Panc1 (cell line): ENCODE results near the gene WDR59. TPM values are rescaled to one million over a fixed set of nuclear protein-coding genes. Genes with fewer than 3 reads are reported as not detected.

ENCODE experiments used
- ATAC-seq: fragments of 200-7000 bp; cut with Tn5 transposase; 2 replicates; pipeline ENCODE4 v1.9.1; 2020; ENCODE audit warnings: mild to moderate bottlenecking, moderate library complexity
- BruUV-seq: library from RNA; stranded (reverse); fragments of 400-500 nt; replicated peaks from 2 replicates; lab custom pipeline; 2021; lab: Mats Ljungman, UMichigan
- CTCF ChIA-PET: fragments of 300-600 bp; sonication (Branson Sonifier 250); formaldehyde crosslinking; loops from one replicate; lab custom pipeline; 2022; ENCODE audit warnings: antibody characterized with exemption; lab: Charles Lee
- POLR2A ChIA-PET: fragments of 300-600 bp; sonication (Branson Sonifier 250); formaldehyde crosslinking; loops from one replicate; lab custom pipeline; 2022; ENCODE audit warnings: antibody characterized with exemption; lab: Charles Lee
- DNase-seq: peaks from one replicate; pipeline ENCODE4 v3.0.0-alpha.2; 2010; ENCODE audit warnings: low read depth, low spot score
- H3K27ac ChIP-seq: 2 replicates; pipeline ENCODE4 v1.5.1; 2011; ENCODE audit warnings: mild to moderate bottlenecking, low read length, inconsistent platforms
- H3K27me3 ChIP-seq: fragments of 200-500 bp; sonication (Bioruptor generic); 2 replicates; pipeline ENCODE4 v1.6.0; 2014; ENCODE audit warnings: low read length, inconsistent platforms; ENCODE audit not compliant: control insufficient read depth, insufficient read depth
- H3K36me3 ChIP-seq: fragments of 200-500 bp; sonication (Bioruptor generic); 2 replicates; pipeline ENCODE4 v1.5.1; 2014; ENCODE audit warnings: inconsistent platforms, mild to moderate bottlenecking, low read length, moderate library complexity; ENCODE audit not compliant: control insufficient read depth, insufficient read depth
- H3K4me1 ChIP-seq: 2 replicates; pipeline ENCODE4 v1.5.1; 2011; ENCODE audit warnings: inconsistent platforms, mild to moderate bottlenecking, low read length, moderate library complexity; ENCODE audit not compliant: control insufficient read depth, insufficient read depth
- H3K4me3 ChIP-seq, 2 experiments: 2 replicates each; pipeline ENCODE4 v1.5.1; 2011 to 2012; ENCODE audit warnings: low read depth in 2 of 2, low read length in 2 of 2, mild to moderate bottlenecking in 2 of 2, inconsistent platforms in 1 of 2, moderate library complexity in 1 of 2
- H3K9me3 ChIP-seq: fragments of 200-500 bp; sonication (Bioruptor generic); 2 replicates; pipeline ENCODE4 v1.5.1; 2014; ENCODE audit warnings: low read depth, mild to moderate bottlenecking, inconsistent platforms, low read length, moderate library complexity; ENCODE audit not compliant: control insufficient read depth, insufficient read depth
- POLR2AphosphoS5 ChIP-seq: IDR thresholded peaks from 2 replicates; pipeline ENCODE4 v1.6.1; 2012; ENCODE audit warnings: mild to moderate bottlenecking, low read depth, low read length, moderate library complexity
- REST ChIP-seq, 2 experiments: IDR thresholded peaks; 2 replicates each; pipeline ENCODE4 v1.6.1; 2011 to 2012; ENCODE audit warnings: low read depth in 2 of 2, control low read depth in 1 of 2, low read length in 1 of 2, mild to moderate bottlenecking in 1 of 2, moderate library complexity in 1 of 2; ENCODE audit not compliant: insufficient read depth in 1 of 2
- SIN3A ChIP-seq: IDR thresholded peaks from 2 replicates; pipeline ENCODE4 v1.6.1; 2012; ENCODE audit warnings: low read depth, mild to moderate bottlenecking, low read length, moderate library complexity, borderline replicate concordance; ENCODE audit not compliant: insufficient read depth
- TCF7L2 ChIP-seq: IDR thresholded peaks from 2 replicates; pipeline ENCODE4 v1.6.1; 2011; ENCODE audit warnings: mild to moderate bottlenecking, low read depth, low read length, inconsistent platforms
- in situ Hi-C: cut with HindIII; loops from 2 replicates; pipeline ENCODE4 v1.10.0; 2016; ENCODE audit warnings: low sequenced_read_pairs, low pct_unique_long_range_greater_than_20kb
- intact Hi-C: fragments of 100-400 bp; cut with micrococcal nuclease; formaldehyde crosslinking; loops from one replicate; pipeline ENCODE4 v1.10.0; 2022; ENCODE audit not compliant: unreplicated experiment
- total RNA-seq: library from RNA; stranded (reverse); gene quantifications from one replicate; pipeline ENCODE4 v1.2.1, GENCODE V29; 2021; ENCODE audit not compliant: unreplicated experiment
- TF ChIP-seq, protein P1 (sequence below): fragments of 450-650 bp; IDR thresholded peaks from 2 replicates; pipeline ENCODE4 v1.5.1; 2017; ENCODE audit warnings: mild to moderate bottlenecking

The WDR59 gene
- total RNA-seq, 1 experiment from 2014 or later: 58.7 TPM

DNA sequence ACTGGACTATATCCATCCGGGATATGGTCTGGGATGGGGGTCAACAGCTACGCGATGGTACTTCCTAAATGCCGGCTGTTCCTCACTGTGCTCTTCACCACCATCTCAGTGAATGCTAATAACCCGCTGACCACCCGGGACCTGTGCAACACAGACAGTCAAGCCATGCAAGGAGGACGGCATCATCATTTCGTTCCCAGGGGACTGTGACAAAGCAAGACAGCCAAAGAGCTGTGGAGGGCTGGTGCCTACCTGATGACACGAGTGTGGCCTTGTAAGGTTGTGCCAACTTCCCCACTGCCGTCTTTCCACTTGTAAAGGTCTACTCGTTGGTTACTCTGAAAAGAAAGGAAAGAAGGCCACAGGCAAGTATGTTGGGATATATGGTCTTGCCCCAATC, 33.7 kb downstream of the WDR59 start:
- no peaks in the 10 kb centered on the region for H3K9me3 ChIP-seq
- H3K36me3 ChIP-seq: no peaks in the 10 kb centered on the region; the same call in 1 of the 2 replicates
- POLR2A ChIA-PET: no interaction called here
- in situ Hi-C loops (no loop called here), intact Hi-C loops (no loop called here)
- H3K4me3 ChIP-seq: no peak overlapping the region
- BruUV-seq: no TSS peak
- no peaks in the 10 kb centered on the region for H3K27me3 ChIP-seq
- CTCF ChIA-PET: interaction anchor here (0.7 kb wide), 1 partner anchor 175 kb away, joined by 4 read pairs; no protein-coding TSS in a partner anchor
- DNase-seq (no peak), ATAC-seq (no peak)
- no peak overlapping the region for H3K27ac ChIP-seq
- TF ChIP-seq TCF7L2 (no peak), SIN3A (no peak), REST (IDR thresholded peaks at IDR 0.05; ENCODE audit: insufficient read depth in 1 of 2, low read depth in 2 of 2, low read length in 1 of 2) (no peak), POLR2AphosphoS5 (no peak)
- TF ChIP-seq, protein P1, sequence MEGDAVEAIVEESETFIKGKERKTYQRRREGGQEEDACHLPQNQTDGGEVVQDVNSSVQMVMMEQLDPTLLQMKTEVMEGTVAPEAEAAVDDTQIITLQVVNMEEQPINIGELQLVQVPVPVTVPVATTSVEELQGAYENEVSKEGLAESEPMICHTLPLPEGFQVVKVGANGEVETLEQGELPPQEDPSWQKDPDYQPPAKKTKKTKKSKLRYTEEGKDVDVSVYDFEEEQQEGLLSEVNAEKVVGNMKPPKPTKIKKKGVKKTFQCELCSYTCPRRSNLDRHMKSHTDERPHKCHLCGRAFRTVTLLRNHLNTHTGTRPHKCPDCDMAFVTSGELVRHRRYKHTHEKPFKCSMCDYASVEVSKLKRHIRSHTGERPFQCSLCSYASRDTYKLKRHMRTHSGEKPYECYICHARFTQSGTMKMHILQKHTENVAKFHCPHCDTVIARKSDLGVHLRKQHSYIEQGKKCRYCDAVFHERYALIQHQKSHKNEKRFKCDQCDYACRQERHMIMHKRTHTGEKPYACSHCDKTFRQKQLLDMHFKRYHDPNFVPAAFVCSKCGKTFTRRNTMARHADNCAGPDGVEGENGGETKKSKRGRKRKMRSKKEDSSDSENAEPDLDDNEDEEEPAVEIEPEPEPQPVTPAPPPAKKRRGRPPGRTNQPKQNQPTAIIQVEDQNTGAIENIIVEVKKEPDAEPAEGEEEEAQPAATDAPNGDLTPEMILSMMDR: no peak
- H3K4me1 ChIP-seq: no peaks in the 10 kb centered on the region

- H3K27me3 ChIP-seq: no peaks in the 10 kb centered on the region
- TF ChIP-seq POLR2AphosphoS5 (no peak), REST (IDR thresholded peaks at IDR 0.05; ENCODE audit: insufficient read depth in 1 of 2, low read depth in 2 of 2, low read length in 1 of 2) (no peak), TCF7L2 (no peak), SIN3A (no peak)
- TF ChIP-seq, protein P1: no peak
- intact Hi-C loops (no loop called here), in situ Hi-C loops (no loop called here)
- no peaks in the 10 kb centered on the region; the same call in 1 of the 2 replicates for H3K36me3 ChIP-seq
- BruUV-seq: no TSS peak
- H3K27ac ChIP-seq: no peak overlapping the region
- no peak overlapping the region for H3K4me3 ChIP-seq
- DNase-seq: no peak
- ATAC-seq: no peak
- H3K9me3 ChIP-seq: no peaks in the 10 kb centered on the region
- CTCF ChIA-PET: interaction anchor here (0.6 kb wide), 1 partner anchor 714 kb away, joined by 4 read pairs; no protein-coding TSS in a partner anchor
- H3K4me1 ChIP-seq: no peaks in the 10 kb centered on the region
- POLR2A ChIA-PET: no interaction called here
Observed at GRCh38 chr16:74950511-74950910, 34.4 kb downstream of the WDR59 start.
